GM18520 (cell line): ENCODE measurements around the gene PAGE5.

ENCODE experiments used
- ATAC-seq: cut with Tn5 transposase; IDR thresholded peaks from one replicate; pipeline ENCODE4 v1.9.1; 2021; ENCODE audit not compliant: unreplicated experiment

The PAGE5 gene, protein sequence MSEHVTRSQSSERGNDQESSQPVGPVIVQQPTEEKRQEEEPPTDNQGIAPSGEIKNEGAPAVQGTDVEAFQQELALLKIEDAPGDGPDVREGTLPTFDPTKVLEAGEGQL

GRCh38 chrX:55220119-55220794 lies at the start of gene PAGE5:
PAGE5 (plus strand) TSS chrX:55220346; CDS start chrX:55221383, 1,037 bp downstream.
- no peak for ATAC-seq

- no peak for ATAC-seq
These were observed 32.9 kb upstream of the PAGE5 start for GRCh38 chrX:55187281-55187680.

GRCh38 chrX:55196688-55197087 lies 23.5 kb upstream of the PAGE5 start:
- no peak for ATAC-seq

- no peak for ATAC-seq
These were observed 18.1 kb upstream of the PAGE5 start for GRCh38 chrX:55201930-55202579.

GRCh38 chrX:55206162-55206941 lies 13.8 kb upstream of the PAGE5 start:
- no peak for ATAC-seq

GRCh38 chrX:55210931-55211677 lies 9.0 kb upstream of the PAGE5 start:
- ATAC-seq: no peak

DNA sequence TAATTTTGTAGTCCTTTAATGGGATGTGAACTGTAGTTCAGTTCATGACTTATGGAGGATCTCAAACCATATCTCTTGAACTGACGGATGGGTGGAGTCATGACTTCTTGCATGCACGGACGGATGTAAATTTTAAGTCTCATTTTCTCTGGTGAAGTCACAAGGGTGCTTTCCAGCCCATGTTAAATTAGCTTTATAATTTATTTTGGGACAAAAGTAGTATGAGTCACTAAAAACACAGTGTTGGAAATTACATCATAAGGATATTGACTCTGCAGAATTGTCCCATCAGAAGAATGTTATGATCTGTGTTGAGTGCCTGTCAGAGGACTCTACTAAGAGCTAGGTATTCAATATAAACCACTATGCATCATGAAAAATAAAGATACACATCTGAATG lies 6.8 kb upstream of the PAGE5 start:
- no peak for ATAC-seq

- ATAC-seq: no peak
These were observed 20.7 kb downstream of the PAGE5 start for GRCh38 chrX:55240788-55241340.

DNA sequence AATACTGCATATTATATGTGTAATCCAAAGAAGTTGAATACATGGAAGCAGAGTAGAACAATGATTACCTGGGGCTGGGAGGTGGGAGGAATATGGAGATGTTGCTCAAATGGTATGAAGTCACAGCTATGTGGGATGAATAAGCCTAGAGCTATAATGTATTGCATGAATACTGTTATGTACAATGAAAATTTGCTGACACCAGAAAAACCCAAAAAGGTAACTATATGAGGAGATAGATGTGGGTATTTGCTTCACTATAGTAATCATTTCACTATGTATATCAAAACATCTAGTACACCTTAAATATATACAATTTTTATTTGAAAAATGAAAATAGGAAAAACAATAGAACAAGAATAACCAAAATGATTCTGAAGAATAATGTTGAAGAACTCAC lies 33.4 kb downstream of the PAGE5 start:
- ATAC-seq: no peak

DNA sequence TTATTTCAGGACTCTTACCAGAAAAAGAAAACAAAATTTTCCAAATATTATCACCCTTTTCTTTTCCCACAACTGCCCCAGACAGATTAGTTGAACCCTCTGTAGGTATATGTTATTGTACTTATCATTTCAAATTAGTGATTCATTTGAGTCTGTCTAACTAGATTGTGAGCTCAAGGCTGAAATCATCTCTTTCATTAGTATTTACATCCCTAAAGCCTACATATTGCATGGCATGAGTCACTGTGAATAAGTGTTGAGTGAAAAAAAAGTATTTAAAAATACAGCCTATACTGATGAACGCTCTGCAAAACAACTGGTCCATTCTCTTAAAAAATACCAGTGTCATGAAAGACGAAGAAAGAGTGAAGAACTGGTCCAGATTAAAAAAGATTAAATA lies 40.7 kb downstream of the PAGE5 start:
- ATAC-seq: no peak

DNA sequence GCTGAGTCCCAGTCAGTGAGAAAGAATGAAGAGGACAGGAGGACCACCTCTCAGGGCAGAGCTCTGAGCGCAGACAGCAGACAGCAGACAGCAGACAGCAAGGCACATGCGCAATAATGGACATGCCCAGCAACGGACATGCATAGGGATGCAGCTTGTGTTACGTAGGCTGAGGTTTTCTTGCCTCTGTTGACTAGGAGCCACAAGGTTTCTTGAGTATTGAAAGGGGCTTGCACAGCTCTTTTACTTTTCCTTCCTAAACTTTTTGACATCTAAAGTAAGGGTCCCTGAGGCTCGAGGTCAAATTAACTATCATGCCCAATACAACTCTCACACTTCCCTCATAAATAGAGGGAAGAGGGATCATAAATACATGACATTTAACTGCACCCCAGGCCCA lies 44.7 kb downstream of the PAGE5 start, which contains the start of gene PAGE3:
TSS of gene PAGE3 (minus strand) at position 101 of the 400 bp plus-strand sequence. CDS start 1,013 bp downstream, outside the sequence.
- no peak for ATAC-seq
